DOHH2 (cell line): ENCODE results near the gene LRRN2.

ENCODE experiments used
- H3F3A ChIP-seq: fragments of 200-600 bp; sonication (generic), shearing (Covaris generic); 2 replicates; pipeline ENCODE4 v1.6.0; 2016; ENCODE audit warnings: antibody characterized with exemption, mild to moderate bottlenecking; ENCODE audit not compliant: control insufficient read depth, insufficient read depth
- H3K27ac ChIP-seq: fragments of 200-600 bp; sonication (generic); 2 replicates; pipeline ENCODE4 v1.5.1; 2014; ENCODE audit warnings: low read depth, mild to moderate bottlenecking, low read length, moderate library complexity
- H3K27me3 ChIP-seq: fragments of 200-600 bp; sonication (generic); 2 replicates; pipeline ENCODE4 v1.6.1; 2014; ENCODE audit warnings: mild to moderate bottlenecking, low read length, mixed read lengths; ENCODE audit not compliant: control insufficient read depth
- H3K36me3 ChIP-seq: fragments of 200-600 bp; sonication (generic); 2 replicates; pipeline ENCODE4 v1.6.1; 2014; ENCODE audit warnings: mild to moderate bottlenecking, low read length, moderate library complexity, mixed read lengths; ENCODE audit not compliant: control insufficient read depth
- H3K4me1 ChIP-seq: fragments of 200-600 bp; sonication (generic); 2 replicates; pipeline ENCODE4 v1.6.1; 2014; ENCODE audit warnings: mild to moderate bottlenecking, low read length, mixed read lengths; ENCODE audit not compliant: control insufficient read depth
- H3K4me2 ChIP-seq: fragments of 200-600 bp; sonication (generic); 2 replicates; pipeline ENCODE4 v1.6.0; 2014; ENCODE audit warnings: mild to moderate bottlenecking, low read length, moderate library complexity
- H3K4me3 ChIP-seq: fragments of 200-600 bp; sonication (generic); 2 replicates; pipeline ENCODE4 v1.5.1; 2014; ENCODE audit warnings: mild to moderate bottlenecking, low read length, mixed read lengths
- H3K79me2 ChIP-seq: fragments of 200-600 bp; sonication (generic); 2 replicates; pipeline ENCODE4 v1.6.1; 2014; ENCODE audit warnings: mild to moderate bottlenecking, low read length, mixed read lengths; ENCODE audit not compliant: control insufficient read depth
- H3K9me2 ChIP-seq: fragments of 200-600 bp; sonication (generic); replicated peaks from 2 replicates; pipeline ENCODE4 v1.6.1; 2014; ENCODE audit warnings: mild to moderate bottlenecking, low read length, mixed read lengths; ENCODE audit not compliant: control insufficient read depth
- H3K9me3 ChIP-seq: fragments of 200-600 bp; sonication (generic); 2 replicates; pipeline ENCODE4 v1.6.1; 2014; ENCODE audit warnings: antibody characterized with exemption, low read length, mixed read lengths; ENCODE audit not compliant: control insufficient read depth, insufficient read depth
- H4K20me1 ChIP-seq: fragments of 200-600 bp; sonication (generic); 2 replicates; pipeline ENCODE4 v1.6.0; 2014; ENCODE audit warnings: low read depth, mild to moderate bottlenecking, antibody characterized with exemption, low read length, moderate library complexity; ENCODE audit not compliant: control insufficient read depth, insufficient read depth
- EZH2phosphoT487 ChIP-seq: fragments of 200-600 bp; sonication (generic); IDR thresholded peaks from 2 replicates; pipeline ENCODE4 v1.6.1; 2017; ENCODE audit warnings: borderline replicate concordance, mild to moderate bottlenecking, antibody characterized with exemption, low read length, moderate library complexity, mixed read lengths
- TF ChIP-seq, protein P1 (sequence below): fragments of 200-600 bp; sonication (generic); IDR thresholded peaks from one replicate; pipeline ENCODE4 v1.5.1; 2014; ENCODE audit warnings: antibody characterized with exemption, mild to moderate bottlenecking, low read depth, low read length; ENCODE audit not compliant: poor library complexity, severe bottlenecking

Gene LRRN2

DNA sequence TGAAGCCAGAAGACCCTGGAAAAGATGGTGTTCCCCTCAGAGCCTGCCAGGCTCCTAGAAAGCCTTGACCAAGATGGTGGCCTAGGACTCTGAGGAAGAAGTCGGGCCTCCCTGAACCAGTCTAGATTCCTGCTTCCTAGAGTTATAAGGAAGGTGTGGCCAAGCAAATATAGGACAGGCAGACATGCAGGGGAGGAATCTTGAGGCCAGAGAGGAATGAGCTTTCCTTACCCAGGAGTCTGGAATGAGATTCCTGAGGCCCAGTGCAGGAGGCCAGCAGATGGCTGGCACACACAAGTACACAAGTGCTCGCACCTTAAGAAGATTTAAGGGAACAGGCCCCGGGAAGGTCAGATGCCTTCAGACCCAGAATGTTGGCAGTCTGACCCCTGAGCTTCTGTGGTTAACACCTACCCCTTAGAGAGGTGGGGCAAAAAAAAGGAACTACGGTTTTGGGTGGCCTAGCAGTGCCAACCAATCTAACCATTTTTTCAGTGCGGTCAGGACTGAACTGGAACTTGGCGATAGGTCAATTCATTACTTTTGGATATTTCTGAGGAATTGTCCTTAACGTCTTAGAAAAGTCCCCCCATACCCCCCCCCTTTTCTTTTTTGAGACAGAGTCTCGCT is 96.0 kb downstream of the LRRN2 start:
- H4K20me1 ChIP-seq: no peaks in the 10 kb centered on the region
- H3K27me3 ChIP-seq: no peaks in the 10 kb centered on the region
- TF ChIP-seq, protein P1, sequence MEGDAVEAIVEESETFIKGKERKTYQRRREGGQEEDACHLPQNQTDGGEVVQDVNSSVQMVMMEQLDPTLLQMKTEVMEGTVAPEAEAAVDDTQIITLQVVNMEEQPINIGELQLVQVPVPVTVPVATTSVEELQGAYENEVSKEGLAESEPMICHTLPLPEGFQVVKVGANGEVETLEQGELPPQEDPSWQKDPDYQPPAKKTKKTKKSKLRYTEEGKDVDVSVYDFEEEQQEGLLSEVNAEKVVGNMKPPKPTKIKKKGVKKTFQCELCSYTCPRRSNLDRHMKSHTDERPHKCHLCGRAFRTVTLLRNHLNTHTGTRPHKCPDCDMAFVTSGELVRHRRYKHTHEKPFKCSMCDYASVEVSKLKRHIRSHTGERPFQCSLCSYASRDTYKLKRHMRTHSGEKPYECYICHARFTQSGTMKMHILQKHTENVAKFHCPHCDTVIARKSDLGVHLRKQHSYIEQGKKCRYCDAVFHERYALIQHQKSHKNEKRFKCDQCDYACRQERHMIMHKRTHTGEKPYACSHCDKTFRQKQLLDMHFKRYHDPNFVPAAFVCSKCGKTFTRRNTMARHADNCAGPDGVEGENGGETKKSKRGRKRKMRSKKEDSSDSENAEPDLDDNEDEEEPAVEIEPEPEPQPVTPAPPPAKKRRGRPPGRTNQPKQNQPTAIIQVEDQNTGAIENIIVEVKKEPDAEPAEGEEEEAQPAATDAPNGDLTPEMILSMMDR: no peak
- TF ChIP-seq EZH2phosphoT487: no peak
- H3K36me3 ChIP-seq: no peaks in the 10 kb centered on the region
- H3K9me2 ChIP-seq: no peaks in the 10 kb centered on the region
- H3K4me3 ChIP-seq: no peak overlapping the region
- H3K4me2 ChIP-seq: no peak overlapping the region
- no peak overlapping the region for H3K27ac ChIP-seq
- H3K79me2 ChIP-seq: no peaks in the 10 kb centered on the region
- peaks cover 14% of the 10 kb centered on the region for H3K4me1 ChIP-seq
- H3F3A ChIP-seq: no peaks in the 10 kb centered on the region
- no peaks in the 10 kb centered on the region for H3K9me3 ChIP-seq

DNA sequence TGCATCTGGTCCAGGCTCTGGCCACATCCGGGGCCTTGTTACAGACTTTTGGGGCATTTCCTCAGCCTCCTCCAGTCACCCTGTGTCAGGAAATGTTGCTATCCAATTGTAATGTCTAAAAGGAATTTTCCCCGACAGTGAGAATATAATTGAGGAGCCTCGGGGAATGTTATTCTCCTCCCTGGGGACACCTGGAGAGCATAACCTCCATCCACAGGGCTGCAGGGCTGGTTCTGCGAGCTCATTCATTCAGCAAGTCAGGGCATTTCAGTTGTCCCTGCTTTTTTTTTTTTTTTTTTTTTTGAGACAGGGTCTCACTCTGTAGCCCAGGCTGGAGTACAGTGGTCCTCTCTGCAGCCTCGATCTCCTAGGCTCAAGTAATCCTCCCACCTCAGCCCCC is 96.7 kb downstream of the LRRN2 start:
- H3K4me2 ChIP-seq: no peak overlapping the region
- H3K79me2 ChIP-seq: no peaks in the 10 kb centered on the region
- no peaks in the 10 kb centered on the region for H3F3A ChIP-seq
- no peaks in the 10 kb centered on the region for H3K36me3 ChIP-seq
- peaks cover 20% of the 10 kb centered on the region for H3K4me1 ChIP-seq
- TF ChIP-seq, protein P1: no peak
- TF ChIP-seq EZH2phosphoT487: no peak
- no peak overlapping the region for H3K4me3 ChIP-seq
- no peaks in the 10 kb centered on the region for H3K9me2 ChIP-seq
- no peaks in the 10 kb centered on the region for H3K9me3 ChIP-seq
- no peak overlapping the region for H3K27ac ChIP-seq
- no peaks in the 10 kb centered on the region for H3K27me3 ChIP-seq
- no peaks in the 10 kb centered on the region for H4K20me1 ChIP-seq

DNA sequence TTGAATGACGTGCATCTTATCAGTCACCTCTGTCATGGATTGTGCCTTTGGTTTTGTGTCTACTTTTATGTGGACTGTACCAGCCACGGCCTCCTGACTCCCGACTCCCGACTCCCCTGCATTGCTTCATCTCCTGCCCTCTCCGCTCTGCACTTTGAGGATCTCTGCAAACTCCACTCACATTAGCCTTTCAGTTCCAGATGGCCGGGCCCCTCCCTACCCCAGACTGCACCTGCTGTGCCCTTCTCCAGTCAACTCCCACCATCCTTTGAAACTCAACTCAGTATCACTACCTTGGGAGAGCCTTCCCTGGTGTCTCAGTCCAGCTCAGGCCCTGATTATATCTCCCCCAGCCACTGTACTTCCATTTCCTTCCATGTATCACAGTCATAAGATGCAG is 97.9 kb downstream of the LRRN2 start:
- Histone ChIP-seq H3F3A (no peaks in the 10 kb centered on the region), H3K27me3 (no peaks in the 10 kb centered on the region), H4K20me1 (no peaks in the 10 kb centered on the region), H3K27ac (no peak overlapping the region), H3K9me3 (no peaks in the 10 kb centered on the region), H3K36me3 (no peaks in the 10 kb centered on the region), H3K9me2 (no peaks in the 10 kb centered on the region), H3K4me1 (peaks cover 20% of the 10 kb centered on the region), H3K4me3 (no peak overlapping the region), H3K4me2 (no peak overlapping the region), H3K79me2 (no peaks in the 10 kb centered on the region)
- TF ChIP-seq EZH2phosphoT487: no peak
- TF ChIP-seq, protein P1: no peak
